Endometrial microvascular endothelial cells (primary cell): ENCODE measurements around the gene SPRR2D. TPM values are rescaled to one million over a fixed set of nuclear protein-coding genes. Genes with fewer than 3 reads are reported as not detected.
"Not testable (repeated sequence)": the region's sequence is repeated elsewhere in the genome, so short reads cannot be mapped to it uniquely, and the experiment has no call there.

ENCODE experiments used
- in situ Hi-C: cut with HindIII; loops from 2 replicates; pipeline ENCODE4 v1.10.0; 2017; ENCODE audit warnings: low sequenced_read_pairs, low pct_unique_long_range_greater_than_20kb; ENCODE audit errors: inconsistent ontology term
- total RNA-seq: library from RNA; depleted of rRNA; stranded (reverse); fragments of >200 nt; gene quantifications from one replicate; pipeline ENCODE4 v1.2.3, GENCODE V29; 2015; ENCODE audit errors: inconsistent ontology term

The SPRR2D gene
- total RNA-seq, 1 donor from 2014 or later, result not detected

DNA sequence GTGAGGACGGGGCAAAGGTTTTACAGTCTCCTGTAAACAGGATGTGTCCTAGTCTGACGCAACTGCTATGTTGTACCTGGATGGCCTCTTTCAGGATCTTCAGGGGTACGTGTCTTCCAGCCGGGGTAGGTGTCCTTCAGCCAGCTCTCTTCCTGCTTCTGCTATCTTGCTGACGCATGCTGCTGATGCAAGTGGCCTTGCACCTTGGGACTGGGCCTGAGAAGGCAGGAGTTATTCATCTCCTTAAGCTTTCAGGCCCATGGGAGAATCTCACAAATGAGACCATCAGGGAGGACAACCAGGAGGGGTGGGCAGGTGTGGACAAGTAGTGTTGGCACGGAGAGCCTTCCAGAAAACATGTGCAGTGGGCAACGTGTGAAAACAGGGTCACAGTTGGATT, 17.8 kb downstream of the SPRR2D start:
- in situ Hi-C loops, result no loop called here

- in situ Hi-C loops, result not testable (repeated sequence)
Observed at GRCh38 chr1:153022340-153022739, 18.6 kb downstream of the SPRR2D start.

GRCh38 chr1:153021829-153022228, 19.1 kb downstream of the SPRR2D start:
- in situ Hi-C loops, result not testable (repeated sequence)

GRCh38 chr1:153011235-153011758, 29.6 kb downstream of the SPRR2D start:
- in situ Hi-C loops, result not testable (repeated sequence)

- in situ Hi-C loops, result no loop called here
Observed at GRCh38 chr1:153001382-153001781, 39.5 kb downstream of the SPRR2D start, which contains the start of gene SPRR3. TSS of gene SPRR3 (plus strand) at chr1:153001749. CDS start at chr1:153003021, 1,272 bp downstream.

DNA sequence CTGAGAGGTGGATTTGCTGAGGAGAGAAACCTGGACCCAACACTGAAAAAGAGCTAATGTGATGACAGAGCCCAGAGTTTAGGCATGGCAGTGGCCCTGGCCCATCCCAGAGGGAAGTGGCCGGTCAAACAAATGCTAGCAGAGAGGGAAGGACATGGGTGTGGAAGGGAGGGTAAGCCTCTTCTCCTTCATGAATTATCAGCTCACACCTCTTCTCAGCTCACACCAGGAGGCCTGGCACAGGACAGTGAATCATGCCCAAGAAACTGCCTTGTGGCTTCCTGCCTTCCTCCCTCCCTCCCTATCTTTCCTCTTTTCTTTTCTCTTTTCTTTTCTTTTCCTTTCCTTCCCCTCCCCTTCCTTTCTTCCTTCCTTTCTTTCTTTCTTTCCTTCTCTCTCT, 40.6 kb downstream of the SPRR2D start:
- in situ Hi-C loops, result no loop called here

DNA sequence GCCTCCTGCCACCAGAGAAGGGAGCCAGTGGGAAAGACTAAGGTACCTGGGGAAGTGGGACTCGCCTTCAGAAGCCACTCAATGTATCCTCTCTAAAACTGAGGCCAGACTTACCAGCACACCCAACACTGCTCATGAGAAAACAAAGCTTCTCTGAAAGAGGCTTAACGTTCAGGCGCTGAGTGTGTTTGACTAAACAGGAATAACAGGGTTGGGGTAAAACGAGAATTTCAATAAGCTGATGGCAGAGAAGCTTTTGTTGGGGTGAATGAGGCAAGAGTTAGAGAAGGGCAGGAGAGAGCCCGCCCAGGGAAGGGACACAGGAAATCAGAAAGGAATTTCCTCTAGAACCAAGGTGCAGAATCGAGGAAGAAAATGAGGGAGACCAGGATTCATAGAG, 41.1 kb downstream of the SPRR2D start:
- in situ Hi-C loops, result no loop called here

- in situ Hi-C loops, result no loop called here
Observed at GRCh38 chr1:152998476-152998875, 42.4 kb downstream of the SPRR2D start.

- in situ Hi-C loops, result no loop called here
Observed at GRCh38 chr1:152997901-152998300, 43.0 kb downstream of the SPRR2D start.

- in situ Hi-C loops, result no loop called here
Observed at GRCh38 chr1:152996633-152997400, 44.1 kb downstream of the SPRR2D start.

- in situ Hi-C loops, result no loop called here
Observed at GRCh38 chr1:152995842-152996241, 45.1 kb downstream of the SPRR2D start.

DNA sequence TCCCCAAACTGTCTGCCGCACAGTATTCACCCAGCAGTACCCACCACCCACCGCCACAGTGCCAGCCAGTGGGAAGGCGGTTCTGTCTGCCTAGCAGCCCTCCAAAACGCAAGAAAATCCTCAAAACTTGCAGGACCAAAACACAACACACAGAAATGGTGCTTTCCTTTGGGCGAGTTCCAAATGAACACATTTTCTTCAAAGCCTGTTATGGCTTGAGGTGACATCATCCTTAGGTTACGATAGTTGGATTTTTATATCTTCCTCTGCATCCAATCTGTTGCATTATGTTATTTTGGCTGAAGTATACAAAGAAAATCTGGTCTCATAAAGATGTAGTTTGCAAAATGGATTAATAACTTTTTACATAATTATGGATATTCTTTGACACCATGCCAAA, 47.7 kb downstream of the SPRR2D start:
- in situ Hi-C loops, result no loop called here

Other genes with a start within 250 kb of the SPRR2D start
- not detected for gene LCE1D, start 244.4 kb downstream of the SPRR2D start, total RNA-seq
- gene LCE1C, start 234.5 kb downstream of the SPRR2D start, total RNA-seq, result not detected
- not detected for gene LCE1B, start 229.1 kb downstream of the SPRR2D start, total RNA-seq
- not detected for gene LCE1A, start 213.6 kb downstream of the SPRR2D start, total RNA-seq
- not detected for gene LCE6A, start 198.3 kb downstream of the SPRR2D start, total RNA-seq
- gene LCE7A, start 181.1 kb downstream of the SPRR2D start, total RNA-seq, result not detected
- not detected for gene SMCP, start 162.8 kb downstream of the SPRR2D start, total RNA-seq
- gene IVL, start 132.6 kb downstream of the SPRR2D start, total RNA-seq, result not detected
- not detected for gene SPRR5, start 93.9 kb downstream of the SPRR2D start, total RNA-seq
- not detected for gene SPRR4, start 70.5 kb downstream of the SPRR2D start, total RNA-seq
- gene SPRR1A, start 57.0 kb downstream of the SPRR2D start, total RNA-seq, result not detected
- not detected for gene SPRR3, start 39.4 kb downstream of the SPRR2D start, total RNA-seq
- not detected for gene SPRR1B, start 9.9 kb downstream of the SPRR2D start, total RNA-seq
- gene SPRR2A, start 16.4 kb upstream of the SPRR2D start, total RNA-seq, result not detected
- not detected for gene SPRR2B, start 30.5 kb upstream of the SPRR2D start, total RNA-seq
- not detected for gene SPRR2E, start 53.4 kb upstream of the SPRR2D start, total RNA-seq
- not detected for gene SPRR2F, start 72.4 kb upstream of the SPRR2D start, total RNA-seq
- not detected for gene SPRR2G, start 109.8 kb upstream of the SPRR2D start, total RNA-seq
- gene LELP1, start 162.3 kb upstream of the SPRR2D start, total RNA-seq, result not detected
- gene PRR9, start 176.5 kb upstream of the SPRR2D start, total RNA-seq, result not detected
- gene LORICRIN, start 218.6 kb upstream of the SPRR2D start, total RNA-seq, result not detected